HG03097 (cell line): ENCODE data around the gene FABP7.

Experiments used
- ATAC-seq: cut with Tn5 transposase; IDR thresholded peaks from one replicate; pipeline ENCODE4 v1.9.1; 2021; ENCODE audit not compliant: unreplicated experiment, low FRiP score

FABP7 gene

DNA sequence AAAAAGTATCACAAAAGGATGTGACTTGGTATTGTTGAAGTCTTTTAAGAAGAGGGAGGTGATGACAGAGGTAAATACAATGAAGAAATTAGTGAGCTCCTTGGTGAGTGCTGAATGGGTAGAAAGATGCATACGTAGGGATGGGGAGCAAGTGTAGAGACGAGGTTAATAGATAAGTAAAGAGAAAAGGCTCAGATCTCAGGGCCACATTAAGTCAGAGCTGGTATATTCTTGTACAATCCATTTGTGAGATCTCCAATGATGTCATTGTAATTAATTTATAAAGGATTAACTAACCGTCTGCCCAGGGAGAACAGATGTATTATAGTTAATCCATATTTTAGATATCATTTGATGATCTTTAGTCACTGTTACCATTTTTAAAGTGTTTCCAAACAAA lies 52.9 kb downstream of the FABP7 start:
- ATAC-seq: no peak

DNA sequence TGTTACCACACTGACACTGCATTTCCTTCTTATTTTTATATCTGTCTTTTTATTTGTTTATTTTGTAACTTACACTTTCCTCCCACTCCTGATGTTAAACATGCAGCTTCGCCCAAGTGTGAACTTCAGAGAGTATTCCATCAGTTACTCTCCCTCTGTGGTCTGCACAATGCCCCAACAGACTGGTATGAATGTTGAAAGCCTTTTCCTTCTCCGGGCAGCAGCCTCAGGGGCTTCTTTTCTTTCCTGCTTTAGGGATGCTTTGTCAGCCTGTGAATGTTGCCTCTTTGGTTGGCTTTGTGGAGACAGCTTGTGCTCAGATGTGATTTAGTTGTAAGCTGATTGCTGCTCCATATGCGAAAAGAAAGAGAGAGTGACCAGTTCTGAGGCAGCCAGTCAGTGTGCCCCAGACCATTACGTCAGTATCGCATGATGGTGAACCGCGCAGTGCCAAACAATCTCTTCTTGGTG lies 53.5 kb downstream of the FABP7 start:
- no peak for ATAC-seq
